NCI-H774 (cell line): ENCODE data around the gene PLXNA1.

Experiments used
- DNase-seq: peaks from one replicate; lab custom pipeline; 2025; lab: John Stamatoyannopoulos, UW

Gene PLXNA1

GRCh38 chr3:126967386-126967785 lies 15.5 kb upstream of the PLXNA1 start:
- no peak for DNase-seq

- no peak for DNase-seq
Measured at GRCh38 chr3:126968391-126969390, 14.2 kb upstream of the PLXNA1 start.

GRCh38 chr3:126969586-126969985 lies 13.3 kb upstream of the PLXNA1 start:
- no peak for DNase-seq

GRCh38 chr3:126970101-126970500 lies 12.8 kb upstream of the PLXNA1 start:
- DNase-seq = no peak

GRCh38 chr3:126970921-126971320 lies 12.0 kb upstream of the PLXNA1 start:
- no peak for DNase-seq

- no peak for DNase-seq
Measured at GRCh38 chr3:126971891-126972351, 11.0 kb upstream of the PLXNA1 start.

- no peak for DNase-seq
Measured at GRCh38 chr3:126972866-126973265, 10.0 kb upstream of the PLXNA1 start.

GRCh38 chr3:126973814-126974213 lies 9.1 kb upstream of the PLXNA1 start:
- no peak for DNase-seq

- no peak for DNase-seq
Measured at GRCh38 chr3:126974756-126975155, 8.2 kb upstream of the PLXNA1 start.

GRCh38 chr3:126976906-126977305 lies 6.0 kb upstream of the PLXNA1 start:
- DNase-seq = no peak

GRCh38 chr3:126977821-126978220 lies 5.1 kb upstream of the PLXNA1 start:
- no peak for DNase-seq

GRCh38 chr3:126978291-126978690 lies 4.6 kb upstream of the PLXNA1 start:
- DNase-seq = no peak

GRCh38 chr3:126979046-126979628 lies 3.8 kb upstream of the PLXNA1 start:
- no peak for DNase-seq

GRCh38 chr3:126980266-126980811 lies 2.6 kb upstream of the PLXNA1 start:
- DNase-seq = no peak

- DNase-seq = no peak
Measured at GRCh38 chr3:126982126-126982470, 817 bp upstream of the PLXNA1 start.

- DNase-seq = no peak
Measured at GRCh38 chr3:126983276-126983652, 349 bp downstream of the PLXNA1 start.

GRCh38 chr3:126983653-126984390 lies 907 bp downstream of the PLXNA1 start:
- no peak for DNase-seq

GRCh38 chr3:126984391-126985131 lies 1.6 kb downstream of the PLXNA1 start:
- DNase-seq = no peak

GRCh38 chr3:126985132-126985985 lies 2.4 kb downstream of the PLXNA1 start:
- DNase-seq = no peak

GRCh38 chr3:126986001-126986400 lies 3.1 kb downstream of the PLXNA1 start:
- no peak for DNase-seq

GRCh38 chr3:126987129-126987528 lies 4.2 kb downstream of the PLXNA1 start:
- DNase-seq = no peak
